GM10266 (cell line): Measurements from ENCODE around the gene AKR1C4.

Experiments used
- DNase-seq: peaks from one replicate; pipeline ENCODE4 v3.0.0; 2012; ENCODE audit errors: extremely low spot score
- TF ChIP-seq, protein P1 (sequence below): IDR thresholded peaks from 2 replicates; pipeline ENCODE4 v1.5.1; 2012; ENCODE audit warnings: mild to moderate bottlenecking, low read depth; ENCODE audit not compliant: control insufficient read depth, insufficient read depth; ENCODE audit errors: missing control alignments

AKR1C4 gene

DNA sequence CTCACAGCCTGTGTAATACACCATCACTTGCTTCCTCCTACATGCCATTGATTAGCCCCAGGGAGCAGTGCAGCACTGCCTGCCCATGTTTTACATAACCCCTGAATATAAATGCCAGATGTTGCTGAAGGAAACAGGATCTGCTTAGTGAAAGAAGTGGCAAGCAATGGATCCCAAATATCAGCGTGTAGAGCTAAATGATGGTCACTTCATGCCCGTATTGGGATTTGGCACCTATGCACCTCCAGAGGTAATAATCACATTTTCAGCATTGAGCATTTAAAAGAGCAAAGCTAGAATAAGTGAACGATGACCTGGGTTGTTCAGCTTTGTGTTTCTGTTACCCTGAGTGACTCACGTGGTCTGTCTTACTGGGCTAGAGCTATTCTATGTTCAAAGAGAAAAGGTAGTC lies at the start of gene AKR1C4:
Gene AKR1C4 (plus strand): TSS at position 136 of the 412 bp plus-strand sequence. CDS start 31 bp downstream, at position 167.
- no peak for DNase-seq
- TF ChIP-seq, protein P1, sequence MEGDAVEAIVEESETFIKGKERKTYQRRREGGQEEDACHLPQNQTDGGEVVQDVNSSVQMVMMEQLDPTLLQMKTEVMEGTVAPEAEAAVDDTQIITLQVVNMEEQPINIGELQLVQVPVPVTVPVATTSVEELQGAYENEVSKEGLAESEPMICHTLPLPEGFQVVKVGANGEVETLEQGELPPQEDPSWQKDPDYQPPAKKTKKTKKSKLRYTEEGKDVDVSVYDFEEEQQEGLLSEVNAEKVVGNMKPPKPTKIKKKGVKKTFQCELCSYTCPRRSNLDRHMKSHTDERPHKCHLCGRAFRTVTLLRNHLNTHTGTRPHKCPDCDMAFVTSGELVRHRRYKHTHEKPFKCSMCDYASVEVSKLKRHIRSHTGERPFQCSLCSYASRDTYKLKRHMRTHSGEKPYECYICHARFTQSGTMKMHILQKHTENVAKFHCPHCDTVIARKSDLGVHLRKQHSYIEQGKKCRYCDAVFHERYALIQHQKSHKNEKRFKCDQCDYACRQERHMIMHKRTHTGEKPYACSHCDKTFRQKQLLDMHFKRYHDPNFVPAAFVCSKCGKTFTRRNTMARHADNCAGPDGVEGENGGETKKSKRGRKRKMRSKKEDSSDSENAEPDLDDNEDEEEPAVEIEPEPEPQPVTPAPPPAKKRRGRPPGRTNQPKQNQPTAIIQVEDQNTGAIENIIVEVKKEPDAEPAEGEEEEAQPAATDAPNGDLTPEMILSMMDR, result no peak

DNA sequence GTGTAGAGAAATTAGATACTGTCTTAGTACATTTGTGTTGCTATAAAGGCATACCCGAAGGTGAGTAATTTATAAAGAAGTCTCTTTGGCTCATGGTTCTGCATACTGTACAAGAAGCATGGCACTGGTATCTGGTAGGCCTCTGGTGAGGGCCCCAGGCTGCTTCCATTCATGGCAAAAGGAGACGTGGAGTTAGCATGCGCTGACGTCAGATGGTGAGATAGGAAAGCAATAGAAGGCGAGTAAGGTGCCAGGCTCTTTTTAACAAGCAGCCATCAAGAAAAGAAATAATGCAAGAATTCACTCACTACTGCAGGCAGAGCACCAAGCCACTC lies 49.8 kb upstream of the AKR1C4 start:
- no peak for DNase-seq
- TF ChIP-seq, protein P1, result no peak

DNA sequence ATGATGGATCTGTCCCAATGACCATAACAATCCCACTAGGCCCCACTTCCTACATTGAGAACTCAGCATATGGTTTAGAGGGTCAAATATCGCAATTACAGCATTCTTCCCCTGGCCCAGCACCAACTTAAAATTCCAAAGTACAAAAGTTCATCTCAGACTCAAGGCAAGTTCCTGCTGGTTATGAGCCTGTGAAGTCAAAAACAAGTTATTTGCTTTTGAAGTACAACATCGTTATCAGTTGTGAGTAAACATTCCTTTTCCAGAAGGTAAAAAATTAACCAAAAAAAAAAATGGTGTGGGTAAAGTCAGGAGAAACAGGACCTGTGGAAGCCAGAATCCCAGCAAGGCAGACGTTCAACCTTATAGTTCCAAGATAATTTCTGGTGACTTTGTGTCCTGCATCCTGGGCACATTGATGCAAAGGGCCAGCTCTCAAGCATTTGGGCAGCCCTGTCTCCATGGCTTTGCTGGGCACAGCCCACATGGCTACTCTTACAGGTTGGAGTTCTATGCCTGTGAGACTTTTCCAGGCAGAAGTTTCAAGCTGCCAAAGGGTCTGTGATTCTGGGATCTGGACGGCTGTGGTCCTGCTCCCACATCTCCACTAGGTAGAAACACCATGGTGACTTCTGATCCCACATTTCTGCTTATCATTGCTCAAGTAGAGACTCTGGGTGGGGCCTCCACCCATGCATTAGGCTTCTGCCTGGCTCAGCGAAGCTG lies 49.2 kb upstream of the AKR1C4 start:
- TF ChIP-seq, protein P1, result no peak
- no peak for DNase-seq

DNA sequence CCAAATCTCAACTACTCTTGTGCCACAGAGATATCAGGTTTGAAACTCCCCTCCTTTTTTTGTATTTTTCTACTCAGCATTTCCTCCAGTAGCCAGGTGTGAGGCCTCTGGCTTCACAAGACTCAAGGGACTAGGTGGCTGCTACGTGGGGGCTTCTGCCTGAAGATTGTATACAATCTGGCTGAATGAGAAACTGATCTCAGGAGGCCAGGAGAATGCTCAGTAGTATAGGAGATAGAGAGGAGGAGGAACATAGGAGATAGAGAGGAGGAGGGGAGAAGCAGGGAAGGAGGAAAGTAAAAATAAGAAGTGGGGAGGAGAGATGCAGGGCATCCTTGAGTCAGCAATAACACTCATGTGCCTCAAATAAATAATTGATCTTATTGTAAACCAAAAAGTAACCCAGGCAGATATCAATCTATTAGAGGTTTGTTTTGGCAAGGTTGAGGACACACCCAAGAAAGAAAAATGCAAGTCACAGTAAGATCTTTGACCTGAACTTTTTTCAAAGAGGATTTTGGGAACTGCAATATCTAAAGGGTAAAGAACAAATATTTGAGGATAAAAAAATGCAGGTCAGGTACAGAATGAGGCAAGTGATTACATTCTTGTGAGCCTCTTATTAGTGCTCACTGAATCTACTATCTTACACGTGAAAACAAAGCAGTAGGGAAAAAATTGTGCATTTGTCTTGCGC lies 48.5 kb upstream of the AKR1C4 start:
- TF ChIP-seq, protein P1, result no peak
- no peak for DNase-seq

DNA sequence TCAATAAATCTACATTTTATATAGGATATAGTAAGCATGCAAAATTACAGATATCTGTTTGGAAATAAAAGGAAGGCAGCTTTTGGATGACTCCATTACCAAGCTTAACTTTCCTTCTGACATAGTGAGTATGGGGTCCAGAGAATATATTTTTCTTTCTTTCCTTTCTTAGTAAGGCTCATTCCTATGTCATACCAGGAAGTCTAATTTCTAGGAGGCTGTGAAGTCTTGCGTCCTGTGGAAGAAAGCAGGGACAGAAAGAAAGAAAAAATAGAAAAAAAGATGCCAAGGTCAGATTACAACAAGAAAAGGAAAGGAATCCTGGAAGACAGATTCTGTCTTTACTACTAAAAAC lies 48.0 kb upstream of the AKR1C4 start:
- TF ChIP-seq, protein P1, result no peak
- no peak for DNase-seq

DNA sequence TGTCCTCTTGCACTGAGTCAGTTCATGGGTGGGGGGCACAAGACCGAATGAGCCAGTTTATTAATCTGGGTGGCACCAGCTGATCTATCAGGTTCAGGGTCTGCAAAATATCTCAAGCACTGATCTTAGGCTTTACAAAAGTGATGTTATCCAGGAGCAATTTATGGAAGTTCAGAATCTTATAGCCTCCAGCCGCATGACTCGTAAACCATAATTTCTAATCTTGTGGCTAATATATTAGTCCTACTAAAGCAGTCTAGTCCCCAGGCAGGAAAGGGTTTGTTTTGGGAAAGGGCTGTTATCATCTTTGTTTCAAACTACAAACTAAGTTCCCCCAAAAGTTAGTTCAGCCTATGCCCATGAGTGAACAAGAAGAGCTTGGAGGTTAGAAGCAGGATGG lies 45.6 kb upstream of the AKR1C4 start:
- no peak for DNase-seq

DNA sequence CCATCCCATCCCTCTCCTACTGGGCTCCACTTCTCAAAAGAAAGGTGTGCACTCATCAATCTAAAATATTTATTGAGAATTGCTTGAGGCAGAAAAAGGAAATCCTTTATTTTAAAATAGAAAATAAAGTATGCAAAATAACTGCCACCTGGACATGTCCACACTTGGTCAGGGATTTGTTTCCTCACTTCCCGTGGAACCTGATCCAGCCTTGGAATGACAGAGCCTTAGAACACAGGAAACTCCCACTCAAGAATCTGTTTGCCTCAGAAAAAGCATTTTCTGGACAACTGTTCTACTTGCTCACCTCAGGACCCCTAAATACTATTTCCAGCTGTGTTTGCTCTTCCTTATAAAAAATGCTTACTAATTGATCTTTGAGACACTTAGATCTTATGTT lies 40.7 kb upstream of the AKR1C4 start:
- TF ChIP-seq, protein P1, result no peak
- no peak for DNase-seq

More for the DNA sequence above, 45.6 kb upstream of the AKR1C4 start:
- TF ChIP-seq, protein P1, result no peak
